GM21367 (cell line): ENCODE measurements around the gene BDNF.
"Not testable (repeated sequence)": the region's sequence is repeated elsewhere in the genome, so short reads cannot be mapped to it uniquely, and the experiment has no call there.

Source experiments
- ATAC-seq: cut with Tn5 transposase; IDR thresholded peaks from one replicate; pipeline ENCODE4 v1.9.1; 2021; ENCODE audit not compliant: unreplicated experiment

The BDNF gene

DNA sequence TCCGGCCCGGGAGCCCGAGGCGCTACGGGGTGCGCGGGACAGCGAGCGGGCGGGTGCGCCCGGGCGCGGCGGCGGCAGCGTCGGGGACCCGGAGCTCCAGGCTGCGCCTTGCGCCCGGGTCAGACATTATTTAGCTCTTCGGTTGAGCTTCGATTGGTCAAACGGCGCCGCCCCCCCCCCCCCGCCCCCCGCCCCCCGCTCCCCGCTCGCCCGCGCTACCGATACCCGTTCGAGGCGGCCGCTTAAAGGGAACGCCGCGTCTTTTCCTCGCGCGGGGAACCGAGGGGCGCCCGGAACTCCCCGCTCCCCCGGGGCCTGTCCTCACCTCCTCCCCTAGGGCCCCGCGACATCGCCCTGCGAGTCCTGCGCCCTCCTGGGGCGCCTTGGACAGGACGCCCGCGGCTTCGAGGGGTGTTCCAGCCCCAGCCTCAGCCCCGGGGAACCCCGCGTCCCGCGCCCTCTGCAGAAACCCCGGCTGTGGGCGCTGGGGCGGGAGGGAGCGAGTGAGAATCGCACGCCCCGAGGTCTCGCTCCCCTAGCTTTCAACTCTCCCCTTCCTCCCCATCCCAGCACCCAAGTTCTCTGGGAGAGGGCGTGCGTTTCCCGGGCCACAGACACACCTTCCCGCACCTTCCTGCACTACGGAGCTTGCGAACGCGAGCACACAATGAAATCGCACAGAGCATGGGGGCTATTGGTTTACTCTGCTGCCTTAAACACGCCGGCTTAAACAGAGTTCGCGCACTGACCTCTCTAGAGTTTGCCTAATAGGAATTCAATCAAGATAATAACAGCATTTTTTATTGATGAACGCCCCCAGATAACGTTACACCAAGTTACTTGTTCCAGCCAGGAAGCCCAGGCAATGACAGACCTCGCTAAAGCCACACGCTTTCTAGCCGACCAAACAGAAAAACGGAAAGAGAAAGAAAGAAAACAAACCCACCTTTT, at the start of gene BDNF:
Gene BDNF (minus strand): TSS at position 105 of the 951 bp plus-strand sequence. CDS start 41,891 bp downstream, outside the sequence.
- no peak for ATAC-seq

GRCh38 chr11:27740362-27741013, 40.2 kb upstream of the BDNF start:
- no peak for ATAC-seq

- no peak for ATAC-seq
These were observed 35.0 kb upstream of the BDNF start for GRCh38 chr11:27735281-27735680.

DNA sequence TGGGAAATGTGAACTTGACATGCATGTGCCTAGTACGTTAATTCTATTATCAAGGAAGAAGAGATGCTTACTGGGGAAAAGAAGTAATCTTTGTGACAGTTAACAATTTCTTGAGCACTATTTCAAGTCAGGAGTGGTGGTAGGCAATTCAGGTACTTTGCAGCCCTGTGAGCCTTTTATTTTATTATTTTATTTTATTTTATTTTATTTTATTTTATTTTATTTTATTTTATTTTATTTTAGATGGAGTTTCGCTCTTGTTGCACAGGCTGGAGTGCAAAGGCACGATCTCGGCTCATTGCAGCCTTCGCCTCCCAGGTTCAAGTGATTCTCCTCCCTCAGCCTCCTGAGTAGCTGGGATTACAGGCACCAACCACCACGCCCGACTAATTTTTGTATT, 31.5 kb upstream of the BDNF start:
- not testable (repeated sequence) for ATAC-seq

GRCh38 chr11:27726981-27727380, 26.7 kb upstream of the BDNF start:
- no peak for ATAC-seq

DNA sequence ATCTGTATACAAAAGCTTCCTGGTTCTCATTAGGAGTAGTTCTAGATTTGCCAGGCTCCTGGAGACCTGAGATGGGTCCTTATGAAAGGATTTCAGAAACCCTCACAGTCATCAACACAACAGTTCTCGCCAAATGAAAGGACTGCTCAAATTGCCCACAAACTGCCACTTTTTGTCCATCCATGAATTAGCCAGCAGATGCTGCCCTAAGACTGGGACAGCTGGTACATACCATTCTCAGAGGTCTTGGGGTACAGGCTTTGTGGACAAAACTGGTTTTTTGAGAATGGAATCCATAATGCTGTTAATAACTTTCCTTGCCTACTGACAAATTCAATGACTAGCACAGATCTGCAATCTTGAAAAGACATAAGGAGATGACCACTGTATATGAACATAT, 23.4 kb upstream of the BDNF start:
- ATAC-seq = no peak

- ATAC-seq = no peak
These were observed 22.7 kb upstream of the BDNF start for GRCh38 chr11:27722953-27723344.

DNA sequence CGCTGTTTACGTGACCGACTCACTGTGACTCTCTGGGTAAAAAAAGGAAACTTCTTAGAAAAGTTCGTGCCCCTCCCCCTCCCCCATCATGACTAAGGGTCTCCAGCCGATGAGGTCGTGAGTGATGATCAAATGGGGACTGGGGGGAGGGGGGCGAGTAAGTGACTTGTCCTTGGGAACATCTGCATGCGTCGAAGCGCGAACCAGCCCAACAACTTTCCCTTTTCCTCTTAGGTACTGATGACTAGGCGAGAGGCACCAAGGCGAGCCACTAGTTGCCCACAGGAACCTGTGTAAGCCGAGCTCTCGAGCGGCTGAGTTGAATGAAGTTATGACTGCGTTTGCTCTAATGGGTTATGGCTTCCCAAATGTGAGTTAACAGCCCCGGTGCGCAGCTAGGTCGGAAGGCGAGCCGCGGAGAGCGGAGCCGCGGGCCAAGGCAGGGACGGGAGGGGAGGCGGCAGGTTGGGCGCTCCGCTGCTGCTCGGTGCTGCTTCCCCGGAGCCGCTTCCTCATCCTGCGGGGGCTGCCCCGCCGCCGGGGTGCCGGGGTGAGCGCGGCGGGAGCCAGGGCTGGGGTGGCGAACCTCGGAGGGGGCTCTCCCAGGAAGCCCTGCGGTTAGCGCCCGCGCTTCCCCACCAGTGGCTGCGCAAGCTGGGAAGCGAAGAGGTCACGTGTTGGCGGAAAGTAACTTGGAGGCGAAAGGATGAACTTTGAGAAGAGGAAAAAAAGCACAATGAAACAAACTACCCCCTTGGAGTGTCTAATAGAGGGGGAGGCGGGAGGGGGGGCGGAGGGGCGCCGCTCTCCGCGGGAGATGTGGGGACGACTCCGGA, 22.1 kb upstream of the BDNF start:
- no peak for ATAC-seq

GRCh38 chr11:27721264-27722116, 21.2 kb upstream of the BDNF start:
- no peak for ATAC-seq

- ATAC-seq = no peak
These were observed 20.1 kb upstream of the BDNF start for GRCh38 chr11:27720277-27720830.

DNA sequence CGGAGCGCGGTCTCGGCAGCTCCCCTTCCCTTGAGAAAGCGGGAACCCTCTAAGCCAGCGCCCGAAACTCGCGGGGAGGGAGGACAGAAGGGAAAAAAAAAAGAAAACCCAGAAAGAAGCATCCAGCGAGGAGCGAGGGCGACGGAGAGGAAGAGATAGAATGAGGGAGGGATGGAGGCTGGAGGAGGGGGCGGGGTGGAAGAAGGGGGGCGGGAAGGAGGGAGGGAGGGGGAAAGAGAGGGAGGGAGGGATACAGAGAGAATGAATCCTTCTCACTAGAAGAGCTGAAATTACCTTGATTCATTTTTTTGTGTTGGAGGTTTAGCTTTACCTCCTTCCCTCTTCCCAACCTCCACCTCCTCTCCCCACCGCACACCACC, 19.3 kb upstream of the BDNF start:
- ATAC-seq = no peak

- ATAC-seq = no peak
These were observed 18.7 kb upstream of the BDNF start for GRCh38 chr11:27718863-27719545.

- no peak for ATAC-seq
These were observed 18.1 kb upstream of the BDNF start for GRCh38 chr11:27718346-27718862.

DNA sequence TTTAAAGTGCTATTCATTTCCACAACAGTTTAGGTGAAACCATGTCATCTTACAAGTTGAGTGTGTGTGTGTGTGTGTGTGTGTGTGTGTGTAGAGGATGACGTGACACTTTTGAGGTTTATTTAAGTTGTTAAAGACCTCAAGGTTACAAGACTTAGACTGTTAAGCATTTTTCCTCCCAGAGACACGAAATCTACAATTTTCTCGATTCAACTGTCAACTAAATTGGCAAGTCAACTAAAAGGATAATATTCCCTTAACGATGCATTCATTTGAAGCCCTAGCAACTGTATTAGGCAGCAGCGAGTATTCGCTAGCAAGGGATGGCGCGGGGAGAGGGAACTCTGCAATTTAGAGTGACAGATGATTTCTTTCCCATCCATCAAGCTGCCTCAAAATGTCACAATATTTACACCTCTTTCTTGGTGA, 17.6 kb upstream of the BDNF start:
- ATAC-seq = no peak

GRCh38 chr11:27717377-27717776, 17.1 kb upstream of the BDNF start:
- no peak for ATAC-seq

DNA sequence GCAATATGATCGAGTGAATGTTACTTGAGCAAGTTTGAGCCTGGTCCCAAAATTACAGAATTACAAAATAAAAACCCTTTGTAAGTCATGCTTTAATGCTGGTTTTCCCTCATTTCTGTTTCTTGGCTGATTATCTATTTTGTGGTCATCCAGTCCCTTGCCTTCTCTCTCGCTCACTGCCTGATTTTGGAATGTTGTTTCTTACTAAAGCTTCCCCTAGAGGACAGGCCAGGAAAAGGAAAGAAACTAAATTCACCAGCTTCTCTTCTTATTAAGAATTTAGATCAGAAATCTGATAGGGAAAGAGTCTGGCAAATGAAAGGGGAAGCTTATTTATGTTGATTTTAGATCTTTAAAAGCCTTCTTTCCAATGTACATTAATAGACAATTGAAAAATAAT, 16.6 kb upstream of the BDNF start:
- ATAC-seq = no peak

DNA sequence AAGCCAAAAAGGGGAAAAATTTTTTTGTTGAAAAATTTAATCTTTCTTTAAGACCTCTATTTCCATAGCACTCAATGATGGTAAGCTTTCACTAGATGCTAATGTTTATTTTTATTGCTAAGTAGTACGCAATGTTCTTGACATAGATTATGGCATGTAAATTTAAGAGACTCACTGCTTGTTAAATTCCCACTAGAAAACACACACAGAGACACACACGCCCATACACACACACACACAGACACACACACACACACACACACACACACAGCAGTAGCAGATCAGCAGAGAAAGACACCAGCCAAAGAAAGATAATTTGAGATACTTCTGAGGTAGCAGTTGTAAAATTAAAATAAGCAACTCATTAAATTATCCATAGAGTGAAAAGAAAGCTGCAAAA, 16.0 kb upstream of the BDNF start:
- no peak for ATAC-seq

DNA sequence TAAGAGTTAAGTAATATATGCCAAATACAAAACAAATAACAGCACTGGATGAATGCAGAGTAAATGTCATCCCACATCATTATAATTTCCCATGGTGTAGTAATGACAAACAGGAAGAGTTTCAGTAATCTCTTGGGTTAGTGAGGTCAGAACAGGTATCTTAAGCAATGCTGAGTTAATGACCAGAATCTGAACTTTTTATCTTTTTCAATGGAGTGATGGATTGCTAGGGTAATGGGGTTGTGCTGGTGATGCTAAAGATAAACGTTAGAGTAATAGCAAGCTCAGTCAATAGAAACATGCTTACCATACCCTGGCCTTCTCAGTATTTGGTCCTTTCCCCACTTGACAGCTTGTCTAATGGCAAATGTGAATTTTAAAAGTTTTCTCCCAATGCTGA, 11.5 kb upstream of the BDNF start:
- no peak for ATAC-seq

DNA sequence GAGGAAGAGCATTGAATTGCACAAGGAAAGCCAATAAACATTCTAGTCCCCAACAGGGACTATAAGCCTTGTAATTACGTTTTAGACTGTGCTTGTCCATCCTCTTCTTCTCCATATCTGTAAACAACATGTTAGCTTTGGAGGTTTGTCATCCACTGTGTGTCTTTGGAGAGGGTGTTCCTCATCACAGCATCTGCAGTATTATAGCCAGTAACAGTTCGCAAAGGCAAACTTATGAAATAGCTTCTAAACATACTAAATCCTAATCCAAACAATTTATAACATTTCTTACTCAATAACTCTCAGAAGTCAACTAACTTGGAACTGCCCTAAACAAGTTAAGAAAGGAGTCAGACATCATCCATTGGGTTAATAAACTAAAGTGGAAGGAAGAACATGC, 10.3 kb upstream of the BDNF start:
- no peak for ATAC-seq
